ENCODE results near the gene EIF1B.

The EIF1B gene

DNA sequence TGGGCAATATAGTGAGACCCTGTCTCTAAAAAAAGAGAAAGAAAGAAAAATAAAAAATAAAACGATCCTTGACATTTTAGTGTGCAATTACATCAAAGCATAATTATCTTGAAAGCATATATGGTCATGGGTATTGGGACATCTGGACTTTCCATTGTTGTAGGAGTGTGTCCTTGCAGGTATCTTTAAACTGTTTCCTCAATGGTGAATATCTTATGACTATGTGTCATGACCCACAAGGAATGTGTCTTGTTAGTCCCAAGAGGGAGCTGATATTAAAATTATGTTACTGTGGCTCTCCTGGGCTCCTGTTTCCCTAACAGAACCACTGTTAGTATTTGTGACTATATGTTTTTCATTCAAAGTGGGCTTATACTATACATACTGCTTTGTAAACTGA is 26.6 kb downstream of the EIF1B start:
- Mint-ChIP-seq H3K4me3 (no peak overlapping the region), H3K27me3 (no peaks in the 10 kb centered on the region), H3K4me1 (no peaks in the 10 kb centered on the region), H3K27ac (ENCODE audit: low read depth) (no peak overlapping the region), H3K9me3 (no peaks in the 10 kb centered on the region), H3K36me3 (ENCODE audit: insufficient read depth) (no peaks in the 10 kb centered on the region)
- DNase-seq (ENCODE audit: low spot score in 2 of 2) (no peak), ATAC-seq (replicated peaks; ENCODE audit: extremely low read depth, poor library complexity, severe bottlenecking) (no peak)

- Mint-ChIP-seq H3K4me3 (no peak overlapping the region), H3K27me3 (no peaks in the 10 kb centered on the region), H3K27ac (ENCODE audit: low read depth) (no peak overlapping the region), H3K9me3 (no peaks in the 10 kb centered on the region), H3K36me3 (ENCODE audit: insufficient read depth) (no peaks in the 10 kb centered on the region), H3K4me1 (no peaks in the 10 kb centered on the region)
- DNase-seq (ENCODE audit: low spot score in 2 of 2) (no peak), ATAC-seq (replicated peaks; ENCODE audit: extremely low read depth, poor library complexity, severe bottlenecking) (no peak)
Measured at GRCh38 chr3:40336511-40337135, 27.1 kb downstream of the EIF1B start.

- Mint-ChIP-seq H3K27ac (ENCODE audit: low read depth) (no peak overlapping the region), H3K4me3 (no peak overlapping the region), H3K36me3 (ENCODE audit: insufficient read depth) (no peaks in the 10 kb centered on the region), H3K9me3 (no peaks in the 10 kb centered on the region), H3K27me3 (no peaks in the 10 kb centered on the region), H3K4me1 (no peaks in the 10 kb centered on the region)
- DNase-seq (ENCODE audit: low spot score in 2 of 2) (no peak), ATAC-seq (replicated peaks; ENCODE audit: extremely low read depth, poor library complexity, severe bottlenecking) (no peak)
Measured at GRCh38 chr3:40337136-40338108, 27.9 kb downstream of the EIF1B start.

DNA sequence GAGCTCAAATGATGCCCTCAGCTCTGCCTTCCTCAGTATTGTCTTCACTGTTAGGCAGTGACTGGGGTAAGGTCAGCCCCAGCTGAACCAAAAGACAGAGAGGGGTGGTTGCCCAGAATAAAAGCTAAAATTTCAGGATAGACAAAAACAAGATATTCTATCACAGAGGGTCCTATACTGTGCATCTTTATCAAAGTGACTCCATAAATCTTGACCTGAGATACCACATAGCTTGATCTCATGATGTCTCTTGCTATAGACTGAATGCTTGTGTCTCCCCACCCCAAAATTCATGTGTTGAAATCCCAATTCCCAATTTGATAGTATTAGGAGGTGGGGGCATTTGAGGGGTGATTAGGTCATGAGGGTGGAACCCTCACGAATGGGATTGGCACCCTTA is 30.4 kb downstream of the EIF1B start:
- Mint-ChIP-seq H3K4me1 (no peaks in the 10 kb centered on the region), H3K27me3 (peaks cover 7% of the 10 kb centered on the region), H3K27ac (ENCODE audit: low read depth) (no peak overlapping the region), H3K4me3 (no peak overlapping the region), H3K9me3 (no peaks in the 10 kb centered on the region), H3K36me3 (ENCODE audit: insufficient read depth) (no peaks in the 10 kb centered on the region)
- DNase-seq (ENCODE audit: low spot score in 2 of 2) (no peak), ATAC-seq (replicated peaks; ENCODE audit: extremely low read depth, poor library complexity, severe bottlenecking) (no peak)

DNA sequence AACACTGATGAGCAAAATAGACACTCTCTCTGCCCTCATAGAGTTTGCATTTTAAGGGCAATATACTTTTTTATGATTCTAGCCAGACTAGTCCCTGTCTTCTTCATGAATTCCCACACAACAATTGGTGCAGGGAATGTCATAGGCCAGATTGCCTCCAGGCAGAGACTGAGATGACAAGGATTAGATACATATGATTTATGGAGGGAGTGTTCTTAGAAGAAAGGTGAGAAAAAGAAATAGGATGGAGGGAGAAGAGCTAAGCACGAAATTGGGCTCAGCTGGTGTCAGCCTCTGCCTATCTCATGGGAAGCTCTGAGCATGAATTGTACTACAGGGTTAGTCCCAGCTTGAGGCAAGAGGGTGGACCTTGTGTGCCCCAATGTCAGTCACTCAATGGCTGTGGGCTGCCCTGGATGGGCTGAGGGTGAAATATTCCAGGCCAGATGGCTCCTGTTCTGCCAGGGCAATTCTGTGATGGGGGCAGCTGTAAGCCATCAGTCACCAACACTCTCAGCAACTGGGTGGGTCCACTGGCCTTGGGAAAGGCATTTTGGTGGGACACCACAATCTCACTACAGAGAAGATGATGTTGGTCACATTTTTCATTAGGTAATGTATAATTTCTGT is 31.1 kb downstream of the EIF1B start:
- no peaks in the 10 kb centered on the region for H3K4me1 Mint-ChIP-seq
- H3K27ac Mint-ChIP-seq (ENCODE audit: low read depth), result no peak overlapping the region
- H3K4me3 Mint-ChIP-seq, result no peak overlapping the region
- no peaks in the 10 kb centered on the region for H3K9me3 Mint-ChIP-seq
- DNase-seq (ENCODE audit: low spot score in 2 of 2), result no peak
- no peaks in the 10 kb centered on the region for H3K36me3 Mint-ChIP-seq (ENCODE audit: insufficient read depth)
- peaks cover 15% of the 10 kb centered on the region for H3K27me3 Mint-ChIP-seq
- no peak for ATAC-seq (replicated peaks; ENCODE audit: extremely low read depth, poor library complexity, severe bottlenecking)

DNA sequence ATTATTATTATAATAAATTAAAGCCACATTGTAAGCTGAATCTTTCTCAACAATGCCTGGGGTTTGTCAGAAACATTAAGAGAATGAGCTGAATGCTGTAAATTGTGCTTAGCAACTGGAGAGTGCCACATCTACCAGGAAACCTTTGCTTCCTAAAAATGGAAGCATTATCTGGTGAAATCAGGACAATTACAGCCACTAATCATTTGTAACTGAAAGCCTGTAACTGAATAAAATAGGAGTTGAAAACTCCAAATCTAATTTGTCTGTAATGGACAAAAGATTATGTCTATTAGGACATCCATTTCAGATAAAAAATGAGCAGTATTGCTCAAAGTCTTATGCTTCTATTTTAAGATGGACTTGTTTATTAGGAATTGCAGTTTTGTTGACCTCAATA is 32.2 kb downstream of the EIF1B start:
- no peak for ATAC-seq (replicated peaks; ENCODE audit: extremely low read depth, poor library complexity, severe bottlenecking)
- Mint-ChIP-seq H3K4me3 (no peak overlapping the region), H3K36me3 (ENCODE audit: insufficient read depth) (no peaks in the 10 kb centered on the region), H3K9me3 (no peaks in the 10 kb centered on the region), H3K27ac (ENCODE audit: low read depth) (no peak overlapping the region), H3K4me1 (no peaks in the 10 kb centered on the region), H3K27me3 (peaks cover 22% of the 10 kb centered on the region)
- DNase-seq (ENCODE audit: low spot score in 2 of 2), result no peak

- Mint-ChIP-seq H3K4me1 (no peaks in the 10 kb centered on the region), H3K36me3 (ENCODE audit: insufficient read depth) (no peaks in the 10 kb centered on the region)
Measured at GRCh38 chr3:40350529-40350928, 41.0 kb downstream of the EIF1B start.

GRCh38 chr3:40355410-40355809 is 45.9 kb downstream of the EIF1B start:
- H3K27ac Mint-ChIP-seq (ENCODE audit: low read depth), result no peak overlapping the region
- H3K4me3 Mint-ChIP-seq, result no peak overlapping the region
- no peaks in the 10 kb centered on the region for H3K4me1 Mint-ChIP-seq
- no peaks in the 10 kb centered on the region for H3K9me3 Mint-ChIP-seq
- ATAC-seq (replicated peaks; ENCODE audit: extremely low read depth, poor library complexity, severe bottlenecking) (no peak), DNase-seq (ENCODE audit: low spot score in 2 of 2) (no peak)
- H3K27me3 Mint-ChIP-seq, result peaks cover 39% of the 10 kb centered on the region
- H3K36me3 Mint-ChIP-seq (ENCODE audit: insufficient read depth), result no peaks in the 10 kb centered on the region

More at GRCh38 chr3:40350529-40350928, 41.0 kb downstream of the EIF1B start:
- H3K27ac Mint-ChIP-seq (ENCODE audit: low read depth), result no peak overlapping the region
- no peak overlapping the region for H3K4me3 Mint-ChIP-seq
- DNase-seq (ENCODE audit: low spot score in 2 of 2) (no peak), ATAC-seq (replicated peaks; ENCODE audit: extremely low read depth, poor library complexity, severe bottlenecking) (no peak)
- H3K9me3 Mint-ChIP-seq, result no peaks in the 10 kb centered on the region
- H3K27me3 Mint-ChIP-seq, result peaks cover 67% of the 10 kb centered on the region

GRCh38 chr3:40358454-40358853 is 48.9 kb downstream of the EIF1B start:
- Mint-ChIP-seq H3K36me3 (ENCODE audit: insufficient read depth) (no peaks in the 10 kb centered on the region), H3K4me3 (no peak overlapping the region), H3K9me3 (no peaks in the 10 kb centered on the region), H3K4me1 (no peaks in the 10 kb centered on the region), H3K27me3 (peaks cover 18% of the 10 kb centered on the region), H3K27ac (ENCODE audit: low read depth) (no peak overlapping the region)
- ATAC-seq (replicated peaks; ENCODE audit: extremely low read depth, poor library complexity, severe bottlenecking) (no peak), DNase-seq (ENCODE audit: low spot score in 2 of 2) (no peak)

All from central memory CD8-positive, alpha-beta T cell (primary cell).